C1 segment of cervical spinal cord (tissue), 14 donors: Measurements from ENCODE around the gene ZFP92.

Experiments used
- DNase-seq, 14 donors: peaks; one replicate each; lab custom pipeline; 2025; lab: John Stamatoyannopoulos, UW

The ZFP92 gene

GRCh38 chrX:153408221-153408721 lies 3.0 kb upstream of the ZFP92 start:
- no peak for DNase-seq

GRCh38 chrX:153408871-153409351 lies 2.4 kb upstream of the ZFP92 start:
- no peak for DNase-seq

GRCh38 chrX:153409414-153410101 lies 1.7 kb upstream of the ZFP92 start:
- DNase-seq: no peak

- no peak for DNase-seq
Observed at GRCh38 chrX:153410373-153410772, 899 bp upstream of the ZFP92 start.

GRCh38 chrX:153410888-153411254 lies 401 bp upstream of the ZFP92 start:
- DNase-seq: no peak

- peak in 1 of 14 donors; percentile 23 for DNase-seq
Observed at GRCh38 chrX:153411988-153412574, 809 bp downstream of the ZFP92 start.

GRCh38 chrX:153412746-153413720 lies 1.8 kb downstream of the ZFP92 start:
- no peak for DNase-seq

GRCh38 chrX:153413731-153414130 lies 2.5 kb downstream of the ZFP92 start:
- no peak for DNase-seq

GRCh38 chrX:153414856-153415510 lies 3.7 kb downstream of the ZFP92 start:
- DNase-seq: no peak

GRCh38 chrX:153416781-153417450 lies 5.6 kb downstream of the ZFP92 start:
- no peak for DNase-seq

GRCh38 chrX:153417637-153418036 lies 6.4 kb downstream of the ZFP92 start:
- no peak for DNase-seq

- no peak for DNase-seq
Observed at GRCh38 chrX:153420851-153421599, 9.8 kb downstream of the ZFP92 start.

- no peak for DNase-seq
Observed at GRCh38 chrX:153421856-153422255, 10.6 kb downstream of the ZFP92 start.

- no peak for DNase-seq
Observed at GRCh38 chrX:153423652-153424051, 12.4 kb downstream of the ZFP92 start.

GRCh38 chrX:153426204-153426603 lies 14.9 kb downstream of the ZFP92 start:
- DNase-seq: no peak

- DNase-seq: no peak
Observed at GRCh38 chrX:153430796-153431195, 19.5 kb downstream of the ZFP92 start.

GRCh38 chrX:153433161-153433680 lies 21.9 kb downstream of the ZFP92 start:
- no peak for DNase-seq

GRCh38 chrX:153433781-153434285 lies 22.6 kb downstream of the ZFP92 start:
- no peak for DNase-seq

GRCh38 chrX:153434801-153435200 lies 23.5 kb downstream of the ZFP92 start:
- no peak for DNase-seq

GRCh38 chrX:153435845-153436244 lies 24.6 kb downstream of the ZFP92 start:
- DNase-seq: no peak
